ENCODE results near the gene ENOX1.

DNA sequence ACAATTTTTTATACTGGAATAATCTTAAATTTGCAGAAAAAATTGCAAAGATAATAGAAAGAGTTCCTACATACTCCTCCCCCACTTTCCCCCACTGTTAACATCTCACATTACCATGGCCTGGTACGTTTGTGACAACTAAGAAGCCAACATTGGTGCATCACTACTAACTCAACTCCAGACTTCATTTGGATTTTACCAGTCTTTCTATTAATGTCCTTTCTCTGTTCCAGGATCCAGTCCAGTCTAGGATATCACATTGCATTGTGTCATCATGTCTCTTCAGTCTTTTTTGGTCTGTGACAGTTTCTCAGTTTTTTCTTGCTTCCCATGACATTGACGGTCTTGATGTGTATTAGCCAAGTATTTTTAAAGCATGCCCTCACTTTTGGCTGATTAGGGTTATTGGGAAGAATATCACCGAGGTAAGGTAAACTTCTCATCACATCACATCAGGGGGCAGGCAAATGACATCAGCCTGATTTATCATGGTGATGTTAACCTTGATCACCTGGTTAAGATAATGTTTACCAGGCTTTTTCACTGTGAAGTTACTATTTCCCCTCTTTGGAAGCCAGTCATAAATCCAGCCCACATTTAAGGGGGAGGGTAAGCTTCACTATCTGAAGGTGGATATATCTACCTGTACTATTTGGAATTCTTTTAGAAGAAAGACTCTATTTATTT, 322.1 kb downstream of the ENOX1 start:
- TF ChIP-seq CEBPB (IDR thresholded peaks at IDR 0.05; ENCODE audit: borderline replicate concordance, low read depth, low read length) (no peak), GABPA (IDR thresholded peaks at IDR 0.05; ENCODE audit: low read depth, low read length) (no peak), GABPA (CRISPR knock-in tag; IDR thresholded peaks at IDR 0.05; ENCODE audit: low read depth) (no peak), ZNF143 (CRISPR knock-in tag; IDR thresholded peaks at IDR 0.05) (no peak), CBX5 (CRISPR knock-in tag; IDR thresholded peaks at IDR 0.05; ENCODE audit: borderline replicate concordance) (no peak), ZNF20 (CRISPR knock-in tag; IDR thresholded peaks at IDR 0.05) (no peak), PITX1 (CRISPR knock-in tag; IDR thresholded peaks at IDR 0.05) (no peak)

Data from HepG2 (cell line).